ENCODE measurements around the gene GRB10.
"Not testable (repeated sequence)": the region's sequence is repeated elsewhere in the genome, so short reads cannot be mapped to it uniquely, and the experiment has no call there.

Gene GRB10

GRCh38 chr7:50565977-50566376, 216.7 kb downstream of the GRB10 start:
- no peak for DNase-seq

- DNase-seq, result no peak
Measured at GRCh38 chr7:50565559-50565916, 217.2 kb downstream of the GRB10 start.

DNA sequence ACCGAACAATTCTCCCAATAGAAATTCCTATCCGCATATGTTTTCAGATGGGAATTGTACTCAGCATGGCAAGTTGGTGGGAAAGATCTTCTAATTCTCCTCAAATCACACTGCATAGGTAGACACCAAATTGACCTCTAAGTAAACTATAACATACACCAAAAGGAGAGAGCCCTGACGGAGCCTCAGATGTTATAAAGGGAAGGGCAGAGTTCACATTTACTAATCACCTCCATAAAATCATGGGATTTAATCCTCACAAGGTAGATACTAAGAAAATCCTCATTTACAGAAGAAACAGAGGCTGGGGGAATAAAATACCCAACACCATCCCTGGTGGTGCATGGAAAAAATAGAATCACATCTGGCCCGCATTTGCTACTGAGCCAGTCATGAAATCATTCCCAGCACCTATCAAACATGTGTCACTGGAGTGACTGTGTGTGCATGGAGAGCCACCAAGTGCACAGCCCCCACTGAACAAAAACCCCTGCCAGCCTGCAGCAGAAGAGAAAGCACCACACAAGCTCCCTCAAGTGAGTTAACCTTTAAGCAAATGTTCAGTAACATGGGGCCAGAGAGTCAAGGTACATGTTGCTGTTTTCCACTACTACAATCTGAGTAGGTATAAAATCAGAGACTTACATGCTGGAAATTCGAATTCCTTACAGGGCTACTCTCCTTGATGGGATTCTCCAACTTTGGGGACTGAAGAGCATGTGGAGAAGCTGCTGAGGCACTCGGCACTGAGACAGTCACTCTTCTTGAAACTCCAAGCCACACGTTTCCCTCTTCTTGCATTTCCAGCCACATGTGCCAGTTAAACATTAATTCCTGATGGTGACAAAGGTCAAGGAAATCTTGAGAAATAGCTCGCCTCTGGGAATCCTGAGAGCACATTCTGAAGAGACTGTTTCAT, 217.8 kb downstream of the GRB10 start, which contains the start of gene DDC:
Gene DDC, minus strand, starts transcription at position 766 of the 919 bp plus-strand sequence. CDS start 21,320 bp downstream, outside the sequence.
- DNase-seq, result no peak

- DNase-seq, result no peak
Measured at GRCh38 chr7:50564171-50564570, 218.5 kb downstream of the GRB10 start.

DNA sequence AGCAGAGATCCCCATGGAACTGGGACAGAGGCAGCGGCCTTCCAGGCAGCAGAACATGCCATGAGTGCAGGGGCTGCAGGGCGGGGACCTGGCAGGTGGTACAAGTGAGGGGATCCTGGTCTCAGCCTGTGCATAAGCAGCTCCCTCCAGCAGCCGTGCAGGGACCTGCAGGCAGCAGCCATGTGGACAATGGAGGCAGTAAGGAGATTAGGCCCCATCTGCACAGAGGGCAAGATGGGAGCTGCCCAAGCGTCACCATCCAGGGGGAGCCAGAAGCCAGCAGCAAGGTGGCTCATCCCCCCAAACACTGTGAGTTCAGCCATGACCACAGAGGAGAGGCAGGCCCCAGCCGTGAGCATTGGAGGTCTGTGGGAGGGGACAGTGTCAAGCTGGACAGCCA, 220.6 kb downstream of the GRB10 start:
- no peak for DNase-seq

DNA sequence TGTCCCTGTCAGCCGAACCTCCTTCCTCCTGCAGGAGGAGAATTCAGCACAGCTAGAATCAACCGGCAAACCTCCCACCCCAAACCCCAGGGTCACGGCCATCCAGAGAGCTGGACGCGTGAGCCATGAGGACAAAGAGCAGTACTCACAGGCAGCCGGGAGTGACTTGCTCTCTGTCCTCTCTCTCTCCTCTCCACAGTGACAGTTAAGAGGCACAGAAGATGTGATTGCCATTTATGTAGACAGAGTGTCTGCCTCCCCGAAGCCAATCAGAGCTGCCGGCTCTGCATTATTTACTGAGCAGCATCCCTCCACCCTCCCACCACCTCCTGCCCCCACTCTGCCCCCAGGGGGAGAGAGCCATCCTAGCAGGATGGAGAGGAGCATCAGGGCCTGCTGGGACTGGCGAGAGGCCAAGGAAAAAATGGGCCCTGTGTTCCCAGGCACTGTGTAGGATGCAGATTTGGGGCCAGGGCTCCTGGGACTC, 221.8 kb downstream of the GRB10 start:
- DNase-seq, result no peak

- no peak for DNase-seq
Measured at GRCh38 chr7:50559881-50560280, 222.8 kb downstream of the GRB10 start.

DNA sequence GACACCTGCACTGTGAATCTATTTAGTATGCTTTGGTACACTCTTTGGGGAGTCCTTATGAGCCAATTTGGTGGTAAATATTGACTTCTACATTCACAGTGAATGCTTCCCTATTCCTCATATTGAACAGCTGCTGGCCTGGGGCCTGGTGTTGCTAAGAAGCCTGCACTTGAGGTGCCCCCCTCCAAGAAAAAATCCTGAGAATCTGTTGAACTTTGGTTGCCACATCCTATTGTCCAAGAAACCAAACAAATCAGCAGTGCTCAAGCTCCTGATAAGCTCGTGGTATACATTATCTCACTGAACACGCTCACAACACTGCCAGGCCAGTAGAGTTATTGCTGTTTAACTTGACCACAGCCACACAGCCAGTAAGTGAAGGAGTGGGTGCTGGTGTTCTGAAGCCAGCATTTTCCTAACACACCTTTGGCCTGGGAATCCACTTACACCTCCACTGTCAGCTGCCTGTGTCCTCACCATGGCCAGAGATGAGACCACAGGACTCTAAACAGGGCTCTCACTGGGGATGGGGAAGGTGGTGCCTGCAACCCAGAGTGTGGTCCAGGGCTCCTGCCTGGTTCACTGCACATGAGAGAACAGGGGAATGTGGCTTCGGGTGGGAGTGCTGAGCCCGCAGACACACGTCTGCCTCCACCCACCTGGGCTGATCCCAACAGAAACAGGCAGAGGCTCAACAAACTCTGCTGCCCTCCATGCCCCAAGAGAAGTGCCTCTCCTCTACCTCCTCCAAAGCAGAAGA, 224.2 kb downstream of the GRB10 start:
- no peak for DNase-seq

DNA sequence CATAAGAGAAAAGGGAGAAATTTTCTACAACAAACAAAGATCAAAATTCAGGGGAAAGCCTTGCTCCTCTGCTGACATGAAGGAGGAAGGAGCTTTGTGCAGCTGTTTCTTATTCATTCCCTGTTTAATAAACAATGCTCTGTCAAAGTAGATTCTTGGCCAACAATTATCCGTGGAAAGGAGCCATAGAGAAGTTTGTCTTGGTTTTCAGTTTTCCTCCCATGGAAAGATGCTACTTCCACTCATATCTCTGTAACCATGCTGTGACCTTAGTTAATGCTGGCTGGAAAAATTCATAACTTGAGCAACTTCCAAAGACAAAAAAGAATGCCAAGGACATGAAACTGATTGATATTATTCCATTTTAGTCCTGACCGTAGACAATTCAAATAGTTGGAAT, 225.6 kb downstream of the GRB10 start:
- DNase-seq, result no peak

DNA sequence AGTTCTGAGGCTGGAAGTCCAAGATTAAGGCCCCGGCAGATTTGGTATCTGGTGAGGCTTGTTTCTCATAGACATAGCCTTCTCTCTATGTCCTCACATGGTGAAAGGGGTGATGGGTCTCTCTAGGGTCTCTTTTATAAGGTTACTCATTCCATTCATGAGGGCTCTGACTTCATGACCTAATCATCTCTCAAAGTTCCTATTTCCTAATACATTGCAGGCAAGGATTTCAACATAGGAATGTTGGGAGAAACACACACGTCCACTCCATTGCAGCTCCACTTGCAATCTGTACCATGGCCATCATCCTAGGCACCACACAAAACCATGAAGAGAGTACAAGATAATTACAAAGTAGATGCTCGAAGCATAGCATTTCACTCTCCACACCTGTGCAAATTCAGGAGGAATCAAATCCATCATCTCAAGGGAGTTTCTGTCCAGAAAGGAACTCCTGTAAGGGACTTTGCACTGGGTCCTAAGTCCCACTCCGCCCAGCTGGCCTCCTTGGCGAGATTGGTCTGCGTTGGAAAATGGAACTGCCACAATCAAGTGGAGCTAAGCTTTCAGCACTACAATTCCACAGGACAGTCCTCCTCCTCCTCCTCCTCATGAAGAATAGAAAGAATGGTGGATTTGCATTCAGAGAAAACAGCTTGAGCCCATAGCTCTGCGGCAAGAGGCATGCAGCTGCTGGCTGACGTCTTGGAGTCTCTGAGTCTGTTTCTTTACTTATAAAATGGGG, 226.3 kb downstream of the GRB10 start:
- no peak for DNase-seq

DNA sequence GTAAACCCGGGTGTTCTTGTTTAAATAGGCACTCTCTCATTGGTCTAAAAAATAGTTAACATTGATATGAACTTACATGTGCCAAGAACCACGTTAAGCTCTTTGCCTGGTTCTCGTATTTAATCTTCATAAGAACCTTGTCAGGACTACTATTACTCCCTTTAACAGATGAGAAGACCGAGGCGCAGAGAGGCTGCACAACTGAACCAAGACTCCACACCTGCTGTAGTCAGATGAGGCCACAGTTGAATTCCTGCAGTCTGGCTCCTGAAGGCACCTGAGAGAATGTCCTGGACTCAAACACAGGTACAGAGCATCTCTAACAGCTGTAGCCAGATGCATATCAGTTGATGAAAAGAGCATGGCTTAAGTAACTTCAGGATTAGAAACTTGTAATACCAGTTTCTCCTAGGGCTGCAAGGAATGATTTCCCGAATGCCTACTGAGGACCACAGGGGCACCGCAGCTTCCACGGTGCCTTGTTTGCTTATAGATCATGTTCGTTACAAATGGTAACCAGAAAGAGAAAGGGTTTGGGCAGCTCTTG, 227.0 kb downstream of the GRB10 start:
- no peak for DNase-seq

DNA sequence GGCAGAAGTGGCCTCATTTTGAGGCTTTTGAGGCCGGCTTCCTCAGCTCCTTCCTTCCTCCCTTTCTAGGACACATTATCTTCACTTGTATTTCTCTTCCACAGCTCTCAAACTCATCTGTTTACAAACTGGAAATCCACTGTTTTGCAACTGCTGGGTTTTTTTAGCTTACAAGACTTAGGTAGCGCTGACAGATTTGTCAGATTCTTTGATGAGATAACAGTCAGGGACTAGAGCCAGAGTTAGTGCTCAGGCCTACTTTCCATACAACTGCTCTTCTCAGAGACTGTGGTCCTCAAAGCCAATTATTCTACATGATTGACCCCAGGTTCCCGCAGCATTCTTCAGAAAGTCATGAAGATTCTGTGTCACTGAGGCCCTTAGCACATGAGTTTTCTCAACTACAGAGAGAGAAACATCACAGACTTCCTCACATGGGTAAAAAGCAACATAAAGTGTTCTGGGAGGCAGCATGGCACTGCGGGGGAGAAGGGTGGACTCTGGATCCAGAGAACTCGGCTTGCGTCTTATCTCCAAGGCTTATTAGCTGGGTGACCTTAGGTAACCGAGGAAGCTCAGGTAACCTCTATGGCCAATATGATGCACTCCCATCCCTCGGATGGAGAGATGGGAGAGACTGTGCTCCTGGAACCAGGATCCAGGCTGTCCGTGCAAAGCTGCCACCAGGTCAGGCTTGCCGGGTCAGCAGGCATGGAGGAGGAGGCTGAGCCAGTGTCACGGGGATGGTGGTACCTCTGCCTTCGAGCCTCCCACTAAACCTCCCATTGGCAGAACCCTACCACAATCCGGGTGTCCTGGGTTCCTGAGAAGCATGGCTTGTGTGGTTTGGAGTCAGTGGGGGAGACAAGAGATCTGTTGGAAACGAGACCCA, 228.0 kb downstream of the GRB10 start:
- DNase-seq, result no peak

- DNase-seq, result no peak
Measured at GRCh38 chr7:50553973-50554372, 228.7 kb downstream of the GRB10 start.

GRCh38 chr7:50552921-50553320, 229.8 kb downstream of the GRB10 start:
- no peak for DNase-seq

- no peak for DNase-seq
Measured at GRCh38 chr7:50552139-50552538, 230.6 kb downstream of the GRB10 start.

DNA sequence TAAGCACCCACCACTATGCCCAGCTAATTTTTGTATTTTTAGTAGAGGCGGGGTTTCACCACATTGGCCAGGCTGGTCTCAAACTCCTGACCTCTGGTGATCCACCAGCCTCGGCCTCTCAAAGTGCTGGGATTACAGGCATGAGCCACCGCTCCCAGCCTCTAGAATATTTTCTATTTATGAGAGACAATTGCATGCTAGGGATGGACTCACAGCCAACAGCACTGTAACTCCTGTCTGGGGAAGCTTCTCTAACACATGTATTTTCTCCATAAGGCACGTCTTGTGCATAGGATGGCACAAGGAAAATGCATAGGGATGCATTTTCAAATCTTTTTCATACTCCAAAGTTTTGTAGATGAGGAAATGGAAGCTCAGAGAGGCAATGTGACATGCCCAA, 237.1 kb downstream of the GRB10 start:
- not testable (repeated sequence) for DNase-seq

- DNase-seq, result no peak
Measured at GRCh38 chr7:50544992-50545391, 237.7 kb downstream of the GRB10 start.

GRCh38 chr7:50543776-50544442, 238.8 kb downstream of the GRB10 start:
- DNase-seq, result peak; percentile 11

- peak; percentile 15 for DNase-seq
Measured at GRCh38 chr7:50542132-50542531, 240.6 kb downstream of the GRB10 start.

DNA sequence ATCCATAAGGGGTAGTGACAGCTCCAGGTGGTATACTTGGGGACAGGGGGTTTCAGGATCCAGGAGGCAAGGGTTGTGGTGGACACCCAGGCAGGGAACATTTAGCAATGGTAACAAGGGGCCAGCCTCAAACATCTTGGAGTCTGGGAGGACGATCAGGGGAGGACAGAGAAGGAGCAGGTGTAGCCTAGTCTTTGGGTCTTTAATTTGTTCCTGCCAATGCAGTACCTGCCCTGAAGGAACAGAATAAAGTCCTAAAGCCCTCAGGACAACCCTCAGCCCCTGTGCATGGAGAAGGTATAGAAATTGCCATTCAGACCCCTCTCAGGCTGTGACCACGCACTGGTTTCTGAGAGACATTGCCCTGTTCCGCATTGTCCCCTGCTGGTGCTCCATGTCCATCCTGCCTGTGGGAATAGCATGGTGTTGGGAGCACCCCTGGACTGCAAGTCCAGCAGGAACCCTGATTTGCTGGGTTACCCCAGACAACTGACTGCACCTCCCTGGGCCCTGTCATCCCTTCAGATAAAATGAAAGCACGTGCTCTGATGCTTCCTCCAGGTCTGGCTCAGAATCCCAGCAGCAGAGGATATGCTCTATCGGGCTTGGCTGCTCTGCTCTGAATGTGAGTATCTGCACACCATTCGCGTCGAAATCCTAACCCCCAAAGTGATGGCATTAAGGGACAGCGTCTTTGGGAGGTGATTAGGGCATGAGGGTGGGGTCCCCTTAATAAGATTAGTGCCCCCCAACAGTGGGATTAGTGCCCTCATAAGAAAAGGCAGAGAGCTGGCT, 241.7 kb downstream of the GRB10 start:
- peak; percentile 32 for DNase-seq

Measured in activated CD8-positive, alpha-beta memory T cell treated with anti-CD3 and anti-CD28 coated beads for 24 hours (primary cell).